Loucy (cell line): ENCODE measurements around the gene MRTFB.

ENCODE experiments used
- H2AFZ ChIP-seq: fragments of 200-600 bp; sonication (generic); 2 replicates; pipeline ENCODE4 v1.6.0; 2016; ENCODE audit warnings: antibody characterized with exemption, mild to moderate bottlenecking, low read length, moderate library complexity
- H3F3A ChIP-seq: fragments of 200-600 bp; 2 replicates; pipeline ENCODE4 v1.6.0; 2016; ENCODE audit warnings: antibody characterized with exemption, low read depth, mild to moderate bottlenecking
- H3K27me3 ChIP-seq: fragments of 200-600 bp; sonication (generic); 2 replicates; pipeline ENCODE4 v1.6.1; 2014; ENCODE audit warnings: low read length, mild to moderate bottlenecking; ENCODE audit not compliant: insufficient read depth, poor library complexity, severe bottlenecking
- H3K36me3 ChIP-seq: fragments of 200-600 bp; sonication (generic); 2 replicates; pipeline ENCODE4 v1.6.1; 2016; ENCODE audit warnings: low read length; ENCODE audit not compliant: insufficient read depth
- H3K4me1 ChIP-seq: fragments of 200-600 bp; sonication (generic); 2 replicates; pipeline ENCODE4 v1.5.1; 2014; ENCODE audit warnings: low read length, mild to moderate bottlenecking; ENCODE audit not compliant: insufficient read depth, poor library complexity, severe bottlenecking
- H3K4me2 ChIP-seq: fragments of 200-600 bp; sonication (generic); 2 replicates; pipeline ENCODE4 v1.6.0; 2014; ENCODE audit warnings: antibody characterized with exemption, low read length, low read depth, mild to moderate bottlenecking; ENCODE audit not compliant: poor library complexity, severe bottlenecking
- H3K4me3 ChIP-seq: fragments of 200-600 bp; sonication (generic); 2 replicates; pipeline ENCODE4 v1.5.1; 2014; ENCODE audit warnings: low read length, mild to moderate bottlenecking, mixed read lengths; ENCODE audit not compliant: poor library complexity, severe bottlenecking
- H3K79me2 ChIP-seq: fragments of 200-600 bp; sonication (generic); 2 replicates; pipeline ENCODE4 v1.6.1; 2014; ENCODE audit warnings: low read length; ENCODE audit not compliant: insufficient read depth
- H3K9ac ChIP-seq: fragments of 200-600 bp; sonication (generic); 2 replicates; pipeline ENCODE4 v1.6.0; 2014; ENCODE audit warnings: mild to moderate bottlenecking, low read depth, low read length, moderate library complexity; ENCODE audit not compliant: poor library complexity, severe bottlenecking
- H3K9me2 ChIP-seq: fragments of 200-600 bp; sonication (generic); replicated peaks from 2 replicates; pipeline ENCODE4 v1.6.1; 2016; ENCODE audit warnings: low read depth, low read length, mixed read lengths
- H3K9me3 ChIP-seq: fragments of 200-600 bp; sonication (generic); 2 replicates; pipeline ENCODE4 v1.6.1; 2014; ENCODE audit warnings: mild to moderate bottlenecking, antibody characterized with exemption, low read length, low read depth; ENCODE audit not compliant: insufficient read depth
- H4K20me1 ChIP-seq: fragments of 200-600 bp; sonication (generic); 2 replicates; pipeline ENCODE4 v1.6.0; 2014; ENCODE audit warnings: antibody characterized with exemption, low read length, mild to moderate bottlenecking; ENCODE audit not compliant: insufficient read depth, poor library complexity, severe bottlenecking
- EZH2phosphoT487 ChIP-seq: fragments of 200-600 bp; IDR thresholded peaks from 2 replicates; pipeline ENCODE4 v1.6.1; 2018; ENCODE audit warnings: antibody characterized with exemption, mild to moderate bottlenecking, moderate library complexity, borderline replicate concordance
- TF ChIP-seq, protein P1 (sequence below): fragments of 200-600 bp; sonication (generic); conservative IDR thresholded peaks from 2 replicates; pipeline ENCODE4 v1.5.1; 2014; ENCODE audit warnings: mild to moderate bottlenecking, antibody characterized with exemption, low read length

The MRTFB gene

DNA sequence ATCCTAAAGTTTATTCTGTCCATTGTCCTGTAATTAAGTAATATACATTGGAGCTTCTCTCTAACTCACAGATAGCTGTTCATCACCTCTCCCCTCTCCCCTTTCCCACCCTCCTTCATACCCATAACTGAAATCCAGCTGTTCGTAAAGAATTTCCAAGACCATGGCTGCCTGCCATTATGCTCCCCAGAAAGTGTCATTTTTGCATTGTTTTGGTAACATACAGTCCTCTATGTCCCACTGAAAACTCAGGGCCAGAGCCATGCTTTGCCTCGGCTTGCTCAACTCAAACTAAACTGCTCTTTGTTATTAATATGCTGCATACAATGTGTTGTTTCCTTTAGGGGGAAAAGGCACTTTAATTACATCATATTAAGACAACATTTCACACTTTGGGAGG lies 132.0 kb downstream of the MRTFB start:
- H3F3A ChIP-seq: no peaks in the 10 kb centered on the region
- no peak for TF ChIP-seq EZH2phosphoT487
- TF ChIP-seq, protein P1, sequence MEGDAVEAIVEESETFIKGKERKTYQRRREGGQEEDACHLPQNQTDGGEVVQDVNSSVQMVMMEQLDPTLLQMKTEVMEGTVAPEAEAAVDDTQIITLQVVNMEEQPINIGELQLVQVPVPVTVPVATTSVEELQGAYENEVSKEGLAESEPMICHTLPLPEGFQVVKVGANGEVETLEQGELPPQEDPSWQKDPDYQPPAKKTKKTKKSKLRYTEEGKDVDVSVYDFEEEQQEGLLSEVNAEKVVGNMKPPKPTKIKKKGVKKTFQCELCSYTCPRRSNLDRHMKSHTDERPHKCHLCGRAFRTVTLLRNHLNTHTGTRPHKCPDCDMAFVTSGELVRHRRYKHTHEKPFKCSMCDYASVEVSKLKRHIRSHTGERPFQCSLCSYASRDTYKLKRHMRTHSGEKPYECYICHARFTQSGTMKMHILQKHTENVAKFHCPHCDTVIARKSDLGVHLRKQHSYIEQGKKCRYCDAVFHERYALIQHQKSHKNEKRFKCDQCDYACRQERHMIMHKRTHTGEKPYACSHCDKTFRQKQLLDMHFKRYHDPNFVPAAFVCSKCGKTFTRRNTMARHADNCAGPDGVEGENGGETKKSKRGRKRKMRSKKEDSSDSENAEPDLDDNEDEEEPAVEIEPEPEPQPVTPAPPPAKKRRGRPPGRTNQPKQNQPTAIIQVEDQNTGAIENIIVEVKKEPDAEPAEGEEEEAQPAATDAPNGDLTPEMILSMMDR: no peak
- no peaks in the 10 kb centered on the region for H3K9me2 ChIP-seq
- H3K9me3 ChIP-seq: no peaks in the 10 kb centered on the region
- H3K79me2 ChIP-seq: no peaks in the 10 kb centered on the region
- H3K4me3 ChIP-seq: no peak overlapping the region
- no peaks in the 10 kb centered on the region for H4K20me1 ChIP-seq
- no peak overlapping the region for H2AFZ ChIP-seq
- no peaks in the 10 kb centered on the region for H3K27me3 ChIP-seq
- H3K4me1 ChIP-seq: no peaks in the 10 kb centered on the region
- no peaks in the 10 kb centered on the region for H3K36me3 ChIP-seq
- H3K4me2 ChIP-seq: no peak overlapping the region
- H3K9ac ChIP-seq: no peak overlapping the region

GRCh38 chr16:14205666-14206065 lies 134.5 kb downstream of the MRTFB start:
- H3K9me2 ChIP-seq: no peaks in the 10 kb centered on the region
- H3K9me3 ChIP-seq: no peaks in the 10 kb centered on the region
- H3K27me3 ChIP-seq: no peaks in the 10 kb centered on the region
- no peak overlapping the region for H3K4me2 ChIP-seq
- no peak overlapping the region for H3K4me3 ChIP-seq
- H3K9ac ChIP-seq: no peak overlapping the region
- TF ChIP-seq EZH2phosphoT487: no peak
- TF ChIP-seq, protein P1: no peak
- no peaks in the 10 kb centered on the region for H3F3A ChIP-seq
- H3K36me3 ChIP-seq: no peaks in the 10 kb centered on the region
- H2AFZ ChIP-seq: no peak overlapping the region
- no peaks in the 10 kb centered on the region for H4K20me1 ChIP-seq
- H3K79me2 ChIP-seq: no peaks in the 10 kb centered on the region
- H3K4me1 ChIP-seq: no peaks in the 10 kb centered on the region

- no peak overlapping the region for H3K4me2 ChIP-seq
- no peaks in the 10 kb centered on the region for H4K20me1 ChIP-seq
- no peaks in the 10 kb centered on the region for H3K9me3 ChIP-seq
- no peaks in the 10 kb centered on the region for H3F3A ChIP-seq
- no peaks in the 10 kb centered on the region for H3K4me1 ChIP-seq
- no peak overlapping the region for H2AFZ ChIP-seq
- no peaks in the 10 kb centered on the region for H3K9me2 ChIP-seq
- H3K36me3 ChIP-seq: no peaks in the 10 kb centered on the region
- no peaks in the 10 kb centered on the region for H3K79me2 ChIP-seq
- no peaks in the 10 kb centered on the region for H3K27me3 ChIP-seq
- no peak overlapping the region for H3K4me3 ChIP-seq
- no peak for TF ChIP-seq EZH2phosphoT487
- TF ChIP-seq, protein P1: no peak
- H3K9ac ChIP-seq: no peak overlapping the region
Measured at GRCh38 chr16:14211856-14212543, 140.9 kb downstream of the MRTFB start.
